Mesendoderm (in vitro differentiated cells): ENCODE measurements around the gene BICDL1.

Experiments
- DNase-seq: peaks from one replicate; pipeline ENCODE4 v3.0.0; 2013
- H2AK5ac ChIP-seq: 2 replicates; pipeline ENCODE4 v1.6.1; 2013; ENCODE audit warnings: low read length, inconsistent platforms
- H2BK120ac ChIP-seq: 2 replicates; pipeline ENCODE4 v1.6.1; 2013; ENCODE audit warnings: low read depth, mild to moderate bottlenecking, low read length, moderate library complexity, mixed read lengths
- H2BK15ac ChIP-seq: replicated peaks from 2 replicates; pipeline ENCODE4 v1.6.1; 2013; ENCODE audit warnings: low read depth, mild to moderate bottlenecking, moderate library complexity
- H2BK5ac ChIP-seq: 2 replicates; pipeline ENCODE4 v1.6.1; 2013; ENCODE audit warnings: low read length, inconsistent platforms
- H3K18ac ChIP-seq: 2 replicates; pipeline ENCODE4 v1.6.1; 2013; ENCODE audit warnings: mild to moderate bottlenecking, low read length, mixed read lengths
- H3K23ac ChIP-seq: one replicate; pipeline ENCODE4 v1.6.1; 2013; ENCODE audit warnings: low read length
- H3K27ac ChIP-seq: 2 replicates; pipeline ENCODE4 v1.5.1; 2013; ENCODE audit warnings: low read depth, mild to moderate bottlenecking, inconsistent platforms, low read length, moderate library complexity
- H3K27me3 ChIP-seq: 2 replicates; pipeline ENCODE4 v1.6.1; 2013; ENCODE audit warnings: low read length, control low read depth, mild to moderate bottlenecking, inconsistent platforms; ENCODE audit not compliant: insufficient read depth, poor library complexity
- H3K36me3 ChIP-seq: 2 replicates; pipeline ENCODE4 v1.6.1; 2013; ENCODE audit warnings: low read length, inconsistent platforms; ENCODE audit not compliant: control insufficient read depth, insufficient read depth
- H3K4ac ChIP-seq: one replicate; pipeline ENCODE4 v1.6.1; 2013; ENCODE audit warnings: low read depth, mild to moderate bottlenecking, low read length, moderate library complexity
- H3K4me1 ChIP-seq: 2 replicates; pipeline ENCODE4 v1.6.1; 2013; ENCODE audit warnings: low read depth, low read length, inconsistent platforms; ENCODE audit not compliant: control insufficient read depth
- H3K4me2 ChIP-seq: 2 replicates; pipeline ENCODE4 v1.6.1; 2013; ENCODE audit warnings: low read length
- H3K4me3 ChIP-seq: 2 replicates; pipeline ENCODE4 v1.5.1; 2013; ENCODE audit warnings: mild to moderate bottlenecking, low read length
- H3K56ac ChIP-seq: one replicate; pipeline ENCODE4 v1.6.1; 2013; ENCODE audit warnings: low read length
- H3K79me1 ChIP-seq: 2 replicates; pipeline ENCODE4 v1.6.1; 2013; ENCODE audit warnings: low read length, inconsistent platforms
- H3K79me2 ChIP-seq: 2 replicates; pipeline ENCODE4 v1.6.1; 2013; ENCODE audit warnings: mild to moderate bottlenecking, low read length; ENCODE audit not compliant: control insufficient read depth, insufficient read depth
- H3K9ac ChIP-seq: 2 replicates; pipeline ENCODE4 v1.6.1; 2013; ENCODE audit warnings: low read length, inconsistent platforms
- H4K5ac ChIP-seq: one replicate; pipeline ENCODE4 v1.6.1; 2013; ENCODE audit warnings: low read length
- H4K8ac ChIP-seq: one replicate; pipeline ENCODE4 v1.6.1; 2013; ENCODE audit warnings: low read depth, mild to moderate bottlenecking, control low read depth, low read length, moderate library complexity
- WGBS: extraction: QIAGEN DNeasy Blood & Tissue Kit; methylation state at CpG from one replicate; pipeline ENCODE4 v1.1.7; 2013; ENCODE audit warnings: low lambda C conversion rate, missing lambda C conversion rate; ENCODE audit not compliant: insufficient coverage; ENCODE audit errors: extremely low coverage; 5-methylcytosine and 5-hydroxymethylcytosine counted together

BICDL1 gene

GRCh38 chr12:120079411-120080400 lies 90.7 kb downstream of the BICDL1 start:
- Histone ChIP-seq H4K5ac (no peak overlapping the region), H3K4me2 (no peak overlapping the region), H2BK15ac (no peak overlapping the region), H3K4me1 (no peaks in the 10 kb centered on the region), H3K36me3 (no peaks in the 10 kb centered on the region), H3K9ac (no peak overlapping the region), H2BK5ac (no peak overlapping the region), H3K4ac (no peak overlapping the region), H3K56ac (no peak overlapping the region), H3K79me1 (no peaks in the 10 kb centered on the region), H2BK120ac (no peak overlapping the region), H3K4me3 (no peak overlapping the region), H2AK5ac (no peak overlapping the region), H3K23ac (no peak overlapping the region), H3K27ac (no peak overlapping the region), H3K18ac (no peak overlapping the region), H3K27me3 (no peaks in the 10 kb centered on the region), H3K79me2 (no peaks in the 10 kb centered on the region), H4K8ac (no peak overlapping the region)
- no peak for DNase-seq
- no CpG with 5 or more reads among the region's 9 CpGs for WGBS

- Histone ChIP-seq H2BK15ac (no peak overlapping the region), H3K4me2 (no peak overlapping the region), H3K18ac (no peak overlapping the region), H2AK5ac (no peak overlapping the region), H4K5ac (no peak overlapping the region), H3K27ac (no peak overlapping the region), H3K4me1 (no peaks in the 10 kb centered on the region), H3K23ac (no peak overlapping the region), H3K79me2 (no peaks in the 10 kb centered on the region), H3K56ac (no peak overlapping the region), H3K9ac (no peak overlapping the region), H2BK120ac (no peak overlapping the region), H3K4ac (no peak overlapping the region), H3K79me1 (no peaks in the 10 kb centered on the region), H3K27me3 (no peaks in the 10 kb centered on the region), H3K36me3 (no peaks in the 10 kb centered on the region), H3K4me3 (no peak overlapping the region), H2BK5ac (no peak overlapping the region), H4K8ac (no peak overlapping the region)
- no CpG with 5 or more reads among the region's 2 CpGs for WGBS
- DNase-seq: no peak
Observed at GRCh38 chr12:120081641-120082040, 92.6 kb downstream of the BICDL1 start.

- H3K4ac ChIP-seq: no peak overlapping the region
- H3K79me2 ChIP-seq: no peaks in the 10 kb centered on the region
- no peak overlapping the region for H3K4me3 ChIP-seq
- H3K27me3 ChIP-seq: no peaks in the 10 kb centered on the region
- no peaks in the 10 kb centered on the region for H3K36me3 ChIP-seq
- no peak overlapping the region for H2BK5ac ChIP-seq
- no peak overlapping the region for H3K27ac ChIP-seq
- peak; percentile 55 for DNase-seq
- H3K4me2 ChIP-seq: no peak overlapping the region
- H2BK15ac ChIP-seq: no peak overlapping the region
- H3K23ac ChIP-seq: no peak overlapping the region
- no peaks in the 10 kb centered on the region for H3K4me1 ChIP-seq
- no peak overlapping the region for H2BK120ac ChIP-seq
- no peak overlapping the region for H4K5ac ChIP-seq
- no peak overlapping the region for H2AK5ac ChIP-seq
- H3K9ac ChIP-seq: no peak overlapping the region
- peak overlapping the region; percentile 6 for H3K56ac ChIP-seq
- H4K8ac ChIP-seq: no peak overlapping the region
- peak overlapping the region; percentile 30 for H3K18ac ChIP-seq
- no peaks in the 10 kb centered on the region for H3K79me1 ChIP-seq
- no CpG with 5 or more reads among the region's 6 CpGs for WGBS
Observed at GRCh38 chr12:120085920-120086645, 97.0 kb downstream of the BICDL1 start.

- Histone ChIP-seq H3K79me1 (no peaks in the 10 kb centered on the region), H4K8ac (no peak overlapping the region), H3K27ac (peak overlapping the region; percentile 15), H3K36me3 (no peaks in the 10 kb centered on the region), H2AK5ac (no peak overlapping the region), H3K18ac (no peak overlapping the region), H3K4me2 (peak overlapping the region; percentile 76), H2BK15ac (no peak overlapping the region), H3K23ac (no peak overlapping the region), H3K79me2 (no peaks in the 10 kb centered on the region), H3K56ac (peak overlapping the region; percentile 74), H3K9ac (peak overlapping the region; percentile 75), H2BK120ac (no peak overlapping the region), H3K27me3 (no peaks in the 10 kb centered on the region), H3K4me3 (no peak overlapping the region), H4K5ac (no peak overlapping the region), H3K4me1 (no peaks in the 10 kb centered on the region), H2BK5ac (no peak overlapping the region), H3K4ac (no peak overlapping the region)
- WGBS: no CpG with 5 or more reads among the region's 55 CpGs
- DNase-seq: peak; percentile 100
Observed at GRCh38 chr12:120086801-120087621, 98.0 kb downstream of the BICDL1 start.

GRCh38 chr12:120089105-120089504 lies 100.1 kb downstream of the BICDL1 start:
- no peak overlapping the region for H3K4ac ChIP-seq
- H3K36me3 ChIP-seq: no peaks in the 10 kb centered on the region
- H2BK120ac ChIP-seq: no peak overlapping the region
- H3K4me1 ChIP-seq: peaks cover 2% of the 10 kb centered on the region
- no peak overlapping the region for H3K56ac ChIP-seq
- H3K9ac ChIP-seq: no peak overlapping the region
- no peak overlapping the region for H4K8ac ChIP-seq
- no peak for DNase-seq
- no CpG with 5 or more reads among the region's 8 CpGs for WGBS
- H3K4me3 ChIP-seq: no peak overlapping the region
- H3K23ac ChIP-seq: no peak overlapping the region
- no peaks in the 10 kb centered on the region for H3K79me1 ChIP-seq
- H4K5ac ChIP-seq: no peak overlapping the region
- H3K27me3 ChIP-seq: no peaks in the 10 kb centered on the region
- H3K27ac ChIP-seq: no peak overlapping the region
- no peak overlapping the region for H2BK5ac ChIP-seq
- no peak overlapping the region for H2BK15ac ChIP-seq
- no peak overlapping the region for H2AK5ac ChIP-seq
- H3K18ac ChIP-seq: no peak overlapping the region
- H3K79me2 ChIP-seq: no peaks in the 10 kb centered on the region
- H3K4me2 ChIP-seq: no peak overlapping the region
